HG02678 (cell line): ENCODE measurements around the gene EXOSC3.
"Not testable (repeated sequence)": the region's sequence is repeated elsewhere in the genome, so short reads cannot be mapped to it uniquely, and the experiment has no call there.

Experiments
- ATAC-seq: cut with Tn5 transposase; IDR thresholded peaks from one replicate; pipeline ENCODE4 v1.9.1; 2021; ENCODE audit warnings: mild to moderate bottlenecking, moderate library complexity; ENCODE audit not compliant: unreplicated experiment

EXOSC3 gene

GRCh38 chr9:37776328-37776727 is 8.5 kb downstream of the EXOSC3 start:
- no peak for ATAC-seq

DNA sequence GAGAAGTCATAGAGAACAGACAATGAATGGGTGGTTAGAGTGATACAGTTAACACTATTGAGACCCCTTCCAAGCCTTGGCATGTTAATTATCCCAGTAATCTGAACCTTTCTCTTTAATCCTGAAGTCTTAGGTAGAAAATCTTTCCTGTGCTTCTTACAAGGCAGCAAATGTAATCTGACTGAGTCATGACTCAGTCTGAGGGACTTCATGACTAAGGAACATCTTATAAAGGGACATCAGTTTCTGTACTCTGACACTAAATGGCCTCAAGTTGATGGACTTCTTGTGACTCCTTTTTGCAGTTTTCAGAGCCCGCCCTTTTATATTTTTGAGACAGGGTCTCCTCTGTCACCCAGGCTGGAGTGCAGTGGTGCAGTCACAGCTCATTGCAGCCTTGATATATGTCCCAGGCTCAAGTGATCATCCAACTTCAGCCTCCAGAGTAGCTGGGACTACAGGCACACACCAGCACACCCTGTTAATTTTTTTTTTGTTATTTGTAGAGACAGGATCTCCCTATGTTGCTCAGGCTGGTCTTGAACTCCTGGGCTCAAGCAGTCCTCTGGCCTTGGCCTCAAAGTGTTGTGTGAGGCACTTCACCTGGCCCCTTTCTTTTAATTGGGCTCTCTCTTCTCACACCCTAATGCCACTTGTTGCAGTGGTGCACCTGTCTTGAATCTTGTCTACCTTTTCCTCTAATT is 9.5 kb downstream of the EXOSC3 start:
- ATAC-seq, result no peak

DNA sequence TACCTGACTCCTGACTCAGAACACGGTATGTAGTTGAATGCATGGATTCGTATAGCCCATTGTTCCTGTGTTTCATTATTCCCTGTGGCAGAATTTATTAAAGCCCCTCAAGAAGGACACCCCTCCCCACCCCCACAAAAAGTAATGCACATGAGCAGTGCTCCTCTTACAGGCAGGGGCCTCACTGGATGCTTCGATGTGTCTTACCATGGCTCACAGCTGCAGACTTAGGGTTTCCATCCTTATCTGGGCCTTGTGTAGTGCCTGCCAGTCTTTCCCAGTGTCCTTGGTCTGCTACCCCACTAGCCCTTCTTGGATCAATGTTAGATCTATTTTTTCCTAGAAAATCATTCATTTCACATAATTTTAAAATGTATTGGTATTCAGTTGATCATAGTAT is 14.9 kb downstream of the EXOSC3 start:
- no peak for ATAC-seq

GRCh38 chr9:37769306-37769705 is 15.6 kb downstream of the EXOSC3 start:
- no peak for ATAC-seq

DNA sequence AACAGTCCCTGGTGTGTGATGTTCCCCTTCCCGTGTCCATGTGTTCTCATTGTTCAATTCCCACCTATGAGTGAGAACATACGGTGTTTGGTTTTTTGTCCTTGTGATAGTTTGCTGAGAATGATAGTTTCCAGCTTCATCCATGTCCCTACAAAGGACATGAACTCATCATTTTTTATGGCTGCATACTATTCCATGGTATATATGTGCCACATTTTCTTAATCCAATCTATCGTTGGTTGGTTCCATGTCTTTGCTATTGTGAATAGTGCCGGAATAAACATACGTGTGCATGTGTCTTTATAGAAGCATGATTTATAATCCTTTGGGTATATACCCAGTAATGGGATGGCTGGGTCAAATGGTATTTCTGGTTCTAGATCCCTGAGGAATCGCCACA is 19.6 kb downstream of the EXOSC3 start:
- not testable (repeated sequence) for ATAC-seq

DNA sequence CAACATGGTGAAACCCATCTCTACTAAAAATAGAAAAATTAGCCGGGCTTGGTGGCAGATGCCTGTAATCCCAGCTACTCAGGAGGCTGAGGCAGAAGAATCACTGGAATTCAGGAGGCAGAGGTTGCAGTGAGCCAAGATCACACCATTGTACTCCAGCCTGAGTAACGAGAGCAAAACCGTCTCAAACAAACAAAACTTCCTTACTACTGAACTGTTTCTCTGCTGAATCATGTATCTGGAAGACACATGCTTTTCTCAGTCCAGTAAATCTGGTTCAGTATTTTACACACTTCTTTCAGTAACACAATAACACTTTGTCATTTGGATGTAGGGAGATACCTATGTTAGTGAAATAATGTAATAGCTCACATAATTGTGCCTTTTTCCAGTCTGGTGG is 23.4 kb downstream of the EXOSC3 start:
- ATAC-seq, result no peak

- no peak for ATAC-seq
Observed at GRCh38 chr9:37760416-37761161, 24.3 kb downstream of the EXOSC3 start.

DNA sequence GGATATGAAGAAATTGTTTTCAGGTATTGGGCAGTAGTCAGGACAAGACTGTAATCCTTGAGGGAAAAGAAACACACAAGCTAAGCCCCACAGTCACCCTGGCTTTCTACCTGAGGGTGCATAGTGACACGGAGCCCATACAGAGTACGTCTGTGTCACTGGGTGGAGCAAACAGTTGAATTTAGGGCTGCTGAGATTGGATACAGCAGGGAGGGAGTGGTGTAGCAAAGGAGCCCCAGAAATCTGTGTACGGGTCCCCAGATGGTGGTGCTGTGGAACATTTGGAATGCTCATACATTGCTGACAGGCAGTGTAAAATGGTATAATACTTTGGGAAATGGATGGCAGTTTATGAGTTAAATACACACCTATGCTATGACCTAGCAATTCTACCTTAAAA is 26.1 kb downstream of the EXOSC3 start:
- ATAC-seq, result no peak

GRCh38 chr9:37753489-37754190 is 31.2 kb downstream of the EXOSC3 start, which contains the start of gene TRMT10B:
Gene TRMT10B (plus strand): TSS chr9:37753805. CDS start chr9:37761932, 8,127 bp downstream.
- ATAC-seq, result peak; percentile 92

GRCh38 chr9:37752642-37753488 is 32.0 kb downstream of the EXOSC3 start:
- no peak for ATAC-seq

- not testable (repeated sequence) for ATAC-seq
Observed at GRCh38 chr9:37752112-37752511, 32.8 kb downstream of the EXOSC3 start.

GRCh38 chr9:37751704-37752103 is 33.2 kb downstream of the EXOSC3 start:
- ATAC-seq, result not testable (repeated sequence)

DNA sequence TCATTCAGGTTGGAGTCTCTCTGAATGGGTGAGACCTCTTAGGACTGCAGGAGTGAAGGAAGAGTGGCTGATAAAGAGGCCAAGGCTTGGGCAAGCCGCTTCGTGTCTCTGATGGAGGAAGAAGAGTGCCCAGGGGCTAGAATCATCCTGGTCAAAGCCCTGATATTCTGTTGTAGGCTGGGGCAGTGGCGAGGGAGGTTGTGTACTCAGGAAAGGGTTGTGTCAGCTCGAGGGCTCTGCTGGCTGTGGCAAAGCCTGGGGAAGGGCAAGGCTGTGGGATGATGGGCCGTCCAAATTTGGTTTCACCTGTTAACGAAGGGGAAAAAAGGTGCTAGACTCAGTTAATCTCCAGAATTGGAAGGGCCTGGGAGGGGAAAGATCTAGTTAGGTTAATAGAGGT is 33.7 kb downstream of the EXOSC3 start:
- ATAC-seq, result no peak

GRCh38 chr9:37749129-37749528 is 35.7 kb downstream of the EXOSC3 start:
- ATAC-seq, result no peak

DNA sequence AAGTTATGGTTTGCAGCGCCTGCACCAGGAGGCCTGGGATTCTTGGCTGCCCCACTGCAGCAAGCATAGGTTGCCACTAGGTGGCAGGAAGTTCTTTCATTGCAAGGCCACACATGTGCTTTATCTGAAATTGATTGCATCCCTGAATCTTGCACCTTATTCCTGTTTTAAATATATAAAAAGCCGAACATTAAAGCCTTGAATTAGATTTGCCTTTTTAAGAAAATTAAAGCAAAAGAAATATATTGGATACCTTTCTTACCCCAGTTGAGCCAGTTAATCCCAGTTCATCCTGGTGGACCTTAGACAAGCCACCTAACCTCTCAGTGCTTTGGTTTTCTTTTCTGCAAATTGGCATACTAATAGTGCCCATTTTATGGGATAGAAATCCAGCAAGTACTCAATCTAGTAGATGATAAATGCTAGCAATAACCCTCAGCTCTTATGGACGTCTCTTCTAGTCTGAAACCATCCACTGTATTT is 37.6 kb downstream of the EXOSC3 start:
- ATAC-seq, result peak; percentile 72

DNA sequence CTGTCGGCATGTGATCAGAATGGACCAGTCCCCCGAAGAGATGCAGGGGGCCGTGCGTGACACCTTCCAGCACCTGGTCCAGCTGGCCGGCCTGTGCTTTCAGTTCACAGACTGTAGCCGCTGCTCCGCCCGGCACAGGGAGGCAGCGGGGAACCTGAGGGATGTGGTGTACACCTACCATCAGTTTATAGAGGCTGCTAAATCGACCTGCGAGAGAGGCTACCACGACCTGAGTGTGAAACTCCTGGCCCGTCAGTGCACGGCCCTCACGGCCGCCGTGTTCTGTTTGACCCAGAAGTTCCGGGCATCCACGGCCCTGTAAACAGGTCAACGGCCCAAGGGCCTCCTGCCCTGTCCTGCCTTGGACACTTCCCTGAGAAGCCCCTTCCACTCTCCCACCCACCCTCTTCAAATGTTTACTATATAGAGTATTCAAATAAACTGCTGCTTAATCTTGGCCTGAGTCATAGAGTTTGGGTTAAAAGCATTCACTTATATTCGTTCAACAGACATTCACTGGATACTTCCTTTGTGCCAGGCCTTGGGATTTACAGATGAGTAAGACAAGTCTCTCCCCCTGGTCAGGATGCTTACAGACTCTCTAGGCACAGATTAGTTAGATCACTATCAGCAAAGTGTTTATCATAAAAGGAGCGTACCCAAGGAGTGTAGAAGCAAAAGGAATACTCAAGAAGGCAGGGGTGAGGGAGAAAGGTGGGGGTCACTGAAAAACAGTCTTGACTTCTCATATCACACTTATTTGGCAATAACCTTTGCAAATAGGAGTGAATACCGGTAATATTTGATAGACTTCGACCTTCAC is 38.2 kb downstream of the EXOSC3 start:
- no peak for ATAC-seq

GRCh38 chr9:37745970-37746369 is 38.9 kb downstream of the EXOSC3 start:
- ATAC-seq, result no peak

GRCh38 chr9:37740631-37741328 is 44.1 kb downstream of the EXOSC3 start:
- no peak for ATAC-seq

DNA sequence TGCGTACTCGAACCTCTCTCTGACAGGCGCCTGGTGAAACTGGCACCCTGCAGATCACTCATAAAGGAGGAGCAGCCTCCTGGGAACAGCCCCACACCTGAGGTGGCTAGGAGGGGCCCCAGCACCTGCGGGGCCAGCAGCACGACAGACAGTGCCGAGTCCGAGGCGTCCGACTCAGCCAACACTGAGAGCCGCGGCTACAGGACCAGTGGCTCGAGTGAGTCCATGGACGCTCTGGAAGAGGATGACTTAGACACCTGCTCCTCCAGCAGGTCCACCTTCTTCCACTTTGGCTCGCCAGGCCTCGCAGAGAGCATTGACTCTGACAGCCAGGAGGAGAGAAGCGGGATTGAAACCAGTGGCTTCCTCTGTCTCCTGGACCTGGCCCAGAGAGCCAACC is 44.7 kb downstream of the EXOSC3 start:
- ATAC-seq, result no peak
